ENCODE measurements around the gene ZNF350.

DNA sequence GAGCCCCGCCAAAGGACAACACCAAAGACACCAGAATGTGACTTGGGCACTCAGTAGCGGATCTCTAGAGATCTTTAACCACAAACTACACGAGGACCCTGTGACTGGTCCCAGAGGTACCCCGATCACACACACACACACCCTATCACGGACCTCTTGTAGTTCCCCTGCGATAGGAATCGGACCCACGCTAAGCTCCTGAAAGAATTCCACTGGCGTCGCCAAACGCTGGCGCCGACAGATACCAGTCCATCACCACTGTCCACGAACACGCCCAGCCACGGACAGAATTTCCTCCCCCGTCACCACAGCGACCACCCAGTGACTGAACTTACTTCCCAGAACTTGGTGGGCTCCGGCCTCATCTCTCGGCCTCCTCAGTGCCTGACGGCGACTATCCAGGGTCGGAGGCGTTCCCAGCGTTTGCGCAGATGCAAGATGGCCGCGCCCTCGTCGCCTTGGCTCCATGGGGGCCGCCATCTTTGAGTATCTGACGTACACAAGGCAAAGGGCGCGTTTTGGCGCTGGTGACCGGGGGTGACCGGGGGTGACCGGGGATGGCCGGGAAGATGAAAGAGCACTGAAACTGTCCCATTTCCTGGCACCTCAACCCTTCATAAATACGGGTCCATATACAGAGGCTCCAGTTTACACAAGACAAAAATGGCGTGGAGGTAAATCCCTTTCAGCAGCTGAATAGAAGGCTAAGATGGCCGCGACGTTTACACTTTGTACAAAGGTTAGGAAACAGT, 21.3 kb upstream of the ZNF350 start, which contains the start of gene ZNF615:
- TF ChIP-seq CTCF (IDR thresholded peaks at IDR 0.05; ENCODE audit: low read depth, low read length, missing input control): no peak
- TF ChIP-seq, protein P1, sequence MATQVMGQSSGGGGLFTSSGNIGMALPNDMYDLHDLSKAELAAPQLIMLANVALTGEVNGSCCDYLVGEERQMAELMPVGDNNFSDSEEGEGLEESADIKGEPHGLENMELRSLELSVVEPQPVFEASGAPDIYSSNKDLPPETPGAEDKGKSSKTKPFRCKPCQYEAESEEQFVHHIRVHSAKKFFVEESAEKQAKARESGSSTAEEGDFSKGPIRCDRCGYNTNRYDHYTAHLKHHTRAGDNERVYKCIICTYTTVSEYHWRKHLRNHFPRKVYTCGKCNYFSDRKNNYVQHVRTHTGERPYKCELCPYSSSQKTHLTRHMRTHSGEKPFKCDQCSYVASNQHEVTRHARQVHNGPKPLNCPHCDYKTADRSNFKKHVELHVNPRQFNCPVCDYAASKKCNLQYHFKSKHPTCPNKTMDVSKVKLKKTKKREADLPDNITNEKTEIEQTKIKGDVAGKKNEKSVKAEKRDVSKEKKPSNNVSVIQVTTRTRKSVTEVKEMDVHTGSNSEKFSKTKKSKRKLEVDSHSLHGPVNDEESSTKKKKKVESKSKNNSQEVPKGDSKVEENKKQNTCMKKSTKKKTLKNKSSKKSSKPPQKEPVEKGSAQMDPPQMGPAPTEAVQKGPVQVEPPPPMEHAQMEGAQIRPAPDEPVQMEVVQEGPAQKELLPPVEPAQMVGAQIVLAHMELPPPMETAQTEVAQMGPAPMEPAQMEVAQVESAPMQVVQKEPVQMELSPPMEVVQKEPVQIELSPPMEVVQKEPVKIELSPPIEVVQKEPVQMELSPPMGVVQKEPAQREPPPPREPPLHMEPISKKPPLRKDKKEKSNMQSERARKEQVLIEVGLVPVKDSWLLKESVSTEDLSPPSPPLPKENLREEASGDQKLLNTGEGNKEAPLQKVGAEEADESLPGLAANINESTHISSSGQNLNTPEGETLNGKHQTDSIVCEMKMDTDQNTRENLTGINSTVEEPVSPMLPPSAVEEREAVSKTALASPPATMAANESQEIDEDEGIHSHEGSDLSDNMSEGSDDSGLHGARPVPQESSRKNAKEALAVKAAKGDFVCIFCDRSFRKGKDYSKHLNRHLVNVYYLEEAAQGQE (IDR thresholded peaks at IDR 0.05): no peak
- TF ChIP-seq RAD21 (IDR thresholded peaks at IDR 0.05): peak in 1 of 2 donors; percentile 27
- TF ChIP-seq SP1 (IDR thresholded peaks at IDR 0.05): peak; percentile 39
- TF ChIP-seq TAF1 (conservative IDR thresholded peaks at IDR 0.05): no peak
- no peak for TF ChIP-seq FOXA1 (IDR thresholded peaks at IDR 0.05)
- peak; percentile 59 to 67 for TF ChIP-seq RXRA (IDR thresholded peaks at IDR 0.05)
- no peak for TF ChIP-seq MAX (IDR thresholded peaks at IDR 0.05)
- TF ChIP-seq GABPA (IDR thresholded peaks at IDR 0.05 in 1 of 2, conservative IDR thresholded peaks at IDR 0.05 in 1 of 2): peak in 1 of 2 donors; percentile 47
- TF ChIP-seq YY1 (IDR thresholded peaks at IDR 0.05): peak; percentile 100
- no peak for TF ChIP-seq ATF3 (IDR thresholded peaks at IDR 0.05)
- no peak for TF ChIP-seq JUND (IDR thresholded peaks at IDR 0.05)
- TF ChIP-seq EGR1 (IDR thresholded peaks at IDR 0.05; ENCODE audit: low read depth in 2 of 2): no peak
- TF ChIP-seq FOXA2 (IDR thresholded peaks at IDR 0.05): no peak

Data from liver (tissue), 3 donors.